ENCODE measurements around the gene CNKSR3. TPM values are rescaled to one million over a fixed set of nuclear protein-coding genes. Genes with fewer than 3 reads are reported as not detected.
"Not testable (repeated sequence)": the region's sequence is repeated elsewhere in the genome, so short reads cannot be mapped to it uniquely, and the experiment has no call there.

The CNKSR3 gene
- polyA plus RNA-seq, result not detected

DNA sequence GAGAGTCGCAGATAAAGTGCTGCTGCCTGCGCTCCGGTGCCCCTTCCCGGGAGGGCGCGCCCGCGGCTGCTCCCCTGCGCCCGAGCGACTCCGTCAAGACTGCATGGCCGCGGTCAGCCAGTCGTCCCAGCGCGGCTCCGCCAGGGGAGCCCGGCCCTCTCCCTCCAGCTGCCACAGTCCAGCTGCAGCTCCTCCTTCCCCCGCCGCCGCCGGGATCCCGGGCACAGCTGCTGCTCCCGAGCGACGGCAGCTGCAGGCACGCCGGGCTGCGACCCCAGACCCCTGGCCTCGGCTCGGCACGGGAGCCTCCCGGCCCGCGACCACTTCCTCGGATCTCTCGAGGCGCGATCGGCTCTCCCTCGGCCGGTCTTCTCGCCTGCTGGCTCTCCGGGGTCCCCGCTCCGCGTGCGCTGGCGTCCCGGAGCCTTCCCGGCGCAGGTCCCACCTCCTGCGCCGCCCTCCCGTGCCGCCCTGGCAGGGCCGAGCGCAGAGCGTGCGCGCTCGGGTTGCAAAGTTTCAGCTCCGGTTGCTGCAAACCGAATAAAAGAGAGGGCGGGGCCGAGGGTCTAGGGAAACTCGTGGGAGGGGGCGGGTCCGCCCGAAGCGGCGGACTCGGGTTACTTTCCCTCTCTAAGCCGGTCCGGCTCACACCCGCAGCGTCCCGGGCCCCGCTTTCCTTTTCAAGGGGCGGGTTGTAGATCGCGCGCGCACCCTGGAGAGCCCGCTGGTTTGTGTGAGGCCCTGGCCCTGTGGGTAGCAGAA is at the start of gene CNKSR3:
Gene CNKSR3 (minus strand): TSS at position 542 of the 762 bp plus-strand sequence. CDS start 571 bp downstream, outside the sequence.
- H3K27ac Mint-ChIP-seq, result no peak within 1 kb of the TSS
- H3K27me3 Mint-ChIP-seq, result peaks cover 46% of the 10 kb centered on the region
- H3K4me3 Mint-ChIP-seq, result peak within 1 kb of the TSS in 3 of 4 donors; percentile 38 to 86 (median 73)
- H3K36me3 Mint-ChIP-seq, result no peaks in the 10 kb centered on the region
- peaks cover 0 to 3% (median 2%) of the 10 kb centered on the region in 3 donors for H3K4me1 Mint-ChIP-seq
- H3K9me3 Mint-ChIP-seq, result no peaks in the 10 kb centered on the region

DNA sequence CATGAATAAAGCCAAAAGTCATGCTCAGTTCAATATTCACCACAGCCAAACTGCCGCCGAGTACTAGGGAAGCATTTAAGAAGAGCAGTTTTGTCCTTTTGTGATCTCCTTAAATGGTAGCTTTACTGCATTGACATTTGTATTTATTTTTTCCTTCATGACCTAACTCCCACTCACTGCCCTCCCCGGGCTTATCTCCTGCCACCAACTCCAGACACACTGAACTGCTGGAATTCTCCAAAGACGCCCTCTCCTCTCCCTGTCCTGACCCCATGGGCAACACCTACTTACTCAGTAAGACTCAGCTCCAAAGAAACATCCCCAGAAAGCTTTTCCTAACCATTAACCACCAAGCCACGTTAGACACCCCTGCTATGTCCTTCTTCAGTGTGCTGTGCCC is 48.5 kb upstream of the CNKSR3 start:
- Mint-ChIP-seq H3K9me3 (no peaks in the 10 kb centered on the region), H3K27me3 (peaks cover 3% of the 10 kb centered on the region), H3K36me3 (no peaks in the 10 kb centered on the region), H3K27ac (no peak overlapping the region), H3K4me1 (no peaks in the 10 kb centered on the region), H3K4me3 (no peak overlapping the region)

DNA sequence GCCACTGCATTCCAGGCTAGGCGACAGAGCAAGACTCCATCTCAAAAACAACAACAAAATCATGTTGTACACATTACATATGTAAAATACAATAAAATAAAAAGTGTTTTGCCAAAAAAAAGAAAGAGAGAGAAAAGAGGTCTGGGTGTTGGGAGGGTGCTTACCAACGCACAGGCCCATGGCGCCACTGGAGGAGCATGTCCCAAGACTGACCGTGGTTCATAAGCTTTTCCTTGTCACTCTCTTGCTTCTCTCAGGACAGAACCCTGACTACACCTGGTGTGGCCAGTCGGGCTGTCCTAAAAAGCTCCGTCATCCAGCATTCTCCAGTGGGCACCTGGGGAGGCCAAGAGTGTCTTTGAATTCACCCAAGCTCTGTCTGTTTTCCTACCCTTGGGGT is 48.0 kb upstream of the CNKSR3 start:
- no peak overlapping the region for H3K4me3 Mint-ChIP-seq
- H3K4me1 Mint-ChIP-seq, result no peaks in the 10 kb centered on the region
- H3K36me3 Mint-ChIP-seq, result no peaks in the 10 kb centered on the region
- no peaks in the 10 kb centered on the region for H3K9me3 Mint-ChIP-seq
- peaks cover 3% of the 10 kb centered on the region for H3K27me3 Mint-ChIP-seq
- no peak overlapping the region for H3K27ac Mint-ChIP-seq

DNA sequence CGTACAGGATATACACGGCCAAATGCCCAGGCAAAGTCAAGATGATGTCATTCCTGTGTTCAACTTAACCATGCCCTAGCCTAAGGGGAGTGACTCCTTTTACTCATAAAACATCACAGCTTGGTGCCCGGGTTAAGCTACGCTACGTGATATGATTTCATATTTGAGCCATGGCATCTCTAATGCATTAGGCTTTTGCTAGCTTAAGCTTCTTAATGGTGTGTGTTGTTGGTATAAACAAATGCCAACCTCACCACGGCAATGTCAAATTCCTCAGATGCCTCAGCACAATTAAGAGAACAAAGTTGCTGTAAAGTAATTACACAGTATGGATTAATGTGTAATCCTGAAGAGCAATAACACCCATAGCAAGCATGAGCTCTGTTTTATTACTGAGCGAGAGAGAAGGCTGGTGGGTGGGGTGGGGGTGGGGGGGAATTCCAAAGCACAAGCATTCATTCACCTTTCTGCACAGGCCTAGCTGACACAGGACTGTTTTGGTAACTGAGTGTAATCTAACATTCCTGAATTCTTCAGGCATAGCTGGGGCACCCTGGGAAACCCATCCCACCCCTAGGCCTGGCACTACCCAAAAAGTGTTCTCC is 44.7 kb upstream of the CNKSR3 start:
- no peak overlapping the region for H3K27ac Mint-ChIP-seq
- H3K9me3 Mint-ChIP-seq, result no peaks in the 10 kb centered on the region
- H3K4me1 Mint-ChIP-seq, result no peaks in the 10 kb centered on the region

DNA sequence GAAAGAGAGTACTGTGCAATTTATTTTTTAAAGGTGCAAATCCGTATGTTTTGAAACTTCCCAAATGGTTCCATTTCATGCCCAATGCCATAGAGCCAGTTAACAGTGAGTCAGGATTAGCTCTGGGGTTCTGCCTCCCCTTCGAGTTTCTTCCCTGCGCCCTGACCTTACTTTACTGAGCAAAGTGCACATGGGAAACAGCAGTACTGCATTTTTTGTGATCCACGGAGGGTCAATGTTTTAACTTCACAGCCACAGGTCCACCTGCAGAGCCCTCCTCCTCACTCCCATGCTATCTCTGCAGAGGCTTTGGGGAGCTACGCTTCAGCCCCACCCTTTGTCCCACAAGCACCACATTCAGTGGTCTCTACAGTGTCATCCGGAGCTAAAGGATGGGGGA is 44.0 kb upstream of the CNKSR3 start:
- H3K27ac Mint-ChIP-seq, result no peak overlapping the region
- no peak overlapping the region for H3K4me3 Mint-ChIP-seq
- no peaks in the 10 kb centered on the region for H3K9me3 Mint-ChIP-seq
- H3K4me1 Mint-ChIP-seq, result peaks cover 0 to 1% (median 0%) of the 10 kb centered on the region in 3 donors
- peaks cover 3% of the 10 kb centered on the region for H3K27me3 Mint-ChIP-seq
- no peaks in the 10 kb centered on the region for H3K36me3 Mint-ChIP-seq

More for the DNA sequence above, 44.7 kb upstream of the CNKSR3 start:
- H3K27me3 Mint-ChIP-seq, result peaks cover 3% of the 10 kb centered on the region
- no peak overlapping the region for H3K4me3 Mint-ChIP-seq
- no peaks in the 10 kb centered on the region for H3K36me3 Mint-ChIP-seq

DNA sequence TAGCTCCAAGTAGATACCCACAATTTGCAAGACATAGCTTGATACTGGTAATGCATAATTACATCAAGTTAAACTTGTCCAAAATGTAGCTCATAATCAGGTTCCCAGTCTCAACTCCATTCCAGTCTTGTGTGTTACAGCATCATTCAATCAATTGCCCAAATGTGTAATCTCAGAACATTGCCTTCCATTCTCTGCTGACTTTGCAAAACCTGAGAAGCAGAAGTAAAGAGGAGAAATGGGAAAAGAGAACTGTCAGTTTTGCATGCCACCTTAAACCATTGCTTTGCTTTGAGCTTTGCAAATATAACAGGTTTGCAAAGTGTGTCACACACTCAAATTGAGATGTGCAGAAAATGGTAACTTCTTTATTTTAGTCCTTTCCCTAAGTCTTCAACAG is 40.3 kb upstream of the CNKSR3 start:
- Mint-ChIP-seq H3K27me3 (no peaks in the 10 kb centered on the region), H3K4me3 (no peak overlapping the region), H3K27ac (peak overlapping the region in 1 of 3 donors; percentile 55), H3K4me1 (peaks cover 0 to 1% (median 0%) of the 10 kb centered on the region in 3 donors), H3K36me3 (no peaks in the 10 kb centered on the region), H3K9me3 (peaks cover 0 to 2% (median 0%) of the 10 kb centered on the region in 3 donors)

DNA sequence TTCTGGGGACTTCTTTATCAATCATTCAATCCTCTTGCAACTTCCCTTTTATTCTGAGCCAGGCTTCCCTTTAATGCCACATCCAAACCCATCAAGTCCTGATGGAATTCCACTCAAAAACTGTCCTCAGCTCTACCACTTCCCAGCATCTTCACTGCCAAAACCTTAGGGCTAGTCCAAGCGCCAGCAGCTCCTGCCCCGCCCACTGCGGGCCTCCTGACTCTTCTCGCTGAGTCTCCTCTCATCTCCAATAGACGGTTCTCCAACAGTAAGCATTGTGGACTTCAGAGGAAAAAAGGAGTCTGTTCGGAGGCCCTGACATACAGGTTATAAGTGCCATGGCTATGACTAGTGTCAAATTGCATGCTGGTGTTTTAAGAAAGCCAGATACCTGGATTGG is 38.7 kb upstream of the CNKSR3 start:
- Mint-ChIP-seq H3K4me1 (peaks cover 0 to 1% (median 0%) of the 10 kb centered on the region in 3 donors), H3K4me3 (no peak overlapping the region), H3K36me3 (peaks cover 2% of the 10 kb centered on the region), H3K27ac (no peak overlapping the region), H3K9me3 (peaks cover 0 to 2% (median 0%) of the 10 kb centered on the region in 3 donors), H3K27me3 (no peaks in the 10 kb centered on the region)

DNA sequence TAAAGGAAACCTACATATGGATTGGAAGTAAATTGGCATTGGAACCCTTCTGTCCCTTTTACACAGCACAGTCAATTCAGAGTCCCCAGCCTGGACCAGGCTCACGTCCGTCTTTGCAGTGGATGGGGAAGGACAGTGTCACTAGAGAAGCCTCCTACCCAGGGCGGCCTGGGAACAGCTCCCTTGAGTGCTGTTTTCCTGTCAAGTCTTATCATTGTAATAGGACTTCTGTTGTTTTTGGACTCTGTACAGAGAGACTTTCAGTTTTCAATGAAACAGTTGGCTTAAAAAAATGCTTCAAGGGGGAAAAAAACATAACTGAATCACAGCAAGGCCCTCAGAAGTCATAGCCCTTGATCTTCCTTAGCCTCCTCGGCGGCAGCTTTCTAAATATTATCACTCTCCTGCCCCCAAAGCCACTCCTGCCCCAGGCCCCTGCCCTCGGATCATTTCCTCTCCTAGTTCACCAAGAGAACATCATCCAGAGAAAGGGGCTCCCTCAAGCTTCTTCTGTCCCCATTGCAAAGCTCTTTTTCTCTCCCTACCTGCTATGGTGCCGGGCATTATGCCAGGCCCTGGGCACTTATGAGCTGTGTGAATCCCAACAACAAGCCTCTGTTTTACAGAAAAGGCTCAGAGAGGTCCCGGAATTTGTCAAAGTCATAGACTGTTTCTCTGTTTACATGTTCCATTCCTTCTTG is 37.8 kb upstream of the CNKSR3 start:
- Mint-ChIP-seq H3K4me1 (peaks cover 0 to 1% (median 0%) of the 10 kb centered on the region in 3 donors), H3K9me3 (peaks cover 0 to 2% (median 0%) of the 10 kb centered on the region in 3 donors), H3K27me3 (no peaks in the 10 kb centered on the region), H3K36me3 (peaks cover 2% of the 10 kb centered on the region), H3K4me3 (no peak overlapping the region), H3K27ac (no peak overlapping the region)

DNA sequence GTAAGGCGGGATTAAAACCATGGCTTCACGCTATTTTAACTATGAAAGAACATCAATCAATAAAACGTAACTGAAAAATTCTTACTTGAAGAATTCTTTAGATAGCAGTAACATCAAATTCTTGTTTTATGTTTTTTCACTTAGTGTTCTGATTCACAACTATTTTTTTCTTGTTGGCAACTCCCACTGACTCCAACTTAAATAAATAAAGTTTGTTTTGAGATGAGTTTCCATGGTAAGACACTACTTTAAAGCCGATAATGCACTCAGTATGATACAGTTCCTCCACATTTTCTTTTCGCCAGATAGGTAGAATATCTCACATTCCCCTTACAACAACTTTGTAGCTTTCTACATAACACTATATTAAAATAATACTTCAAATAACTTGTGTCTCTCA is 33.1 kb upstream of the CNKSR3 start:
- Mint-ChIP-seq H3K4me1 (no peaks in the 10 kb centered on the region), H3K27me3 (no peaks in the 10 kb centered on the region), H3K27ac (no peak overlapping the region), H3K9me3 (peaks cover 0 to 2% (median 0%) of the 10 kb centered on the region in 3 donors), H3K4me3 (no peak overlapping the region), H3K36me3 (peaks cover 2% of the 10 kb centered on the region)

DNA sequence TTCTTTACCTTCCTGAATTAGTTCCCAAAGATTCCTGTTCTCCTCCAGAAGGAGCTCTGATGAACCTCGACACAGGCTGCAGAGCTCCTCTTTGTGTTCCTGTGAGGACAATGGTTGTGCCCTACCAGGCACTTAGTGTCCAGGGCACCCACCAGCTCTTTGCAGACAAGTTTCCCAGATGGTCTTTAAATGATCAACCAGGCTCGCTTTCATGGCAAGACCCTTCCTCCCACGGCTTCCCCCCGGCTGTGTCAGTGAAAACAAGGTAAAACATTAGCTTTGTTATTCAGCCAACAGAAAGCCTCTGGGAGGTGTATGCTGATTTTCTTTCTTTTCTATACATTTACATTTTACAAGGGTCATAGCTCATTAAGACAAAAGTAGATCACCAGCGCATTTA is 32.3 kb upstream of the CNKSR3 start:
- Mint-ChIP-seq H3K36me3 (peaks cover 2% of the 10 kb centered on the region), H3K4me1 (no peaks in the 10 kb centered on the region), H3K27me3 (no peaks in the 10 kb centered on the region), H3K4me3 (no peak overlapping the region), H3K9me3 (no peaks in the 10 kb centered on the region), H3K27ac (no peak overlapping the region)

DNA sequence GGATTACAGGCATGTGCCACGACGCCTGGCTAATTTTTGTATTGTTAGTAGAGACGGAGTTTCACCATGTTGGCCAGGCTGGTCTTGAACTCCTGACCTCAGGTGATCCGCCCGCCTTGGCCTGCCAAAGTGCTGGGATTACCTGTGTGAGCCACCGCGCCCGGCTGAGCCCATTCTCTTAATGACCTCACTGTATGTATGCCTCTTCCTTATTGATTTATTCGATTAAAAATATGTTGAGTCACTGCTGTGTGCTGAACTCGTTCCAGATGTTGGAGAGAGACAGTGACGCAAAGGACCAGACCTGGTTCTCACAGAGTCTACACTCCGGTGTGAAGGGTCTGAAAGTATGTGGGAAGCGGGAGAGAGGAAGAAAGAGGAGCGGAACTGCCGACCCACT is 31.4 kb upstream of the CNKSR3 start:
- H3K27ac Mint-ChIP-seq, H3K4me3 Mint-ChIP-seq, H3K36me3 Mint-ChIP-seq, H3K27me3 Mint-ChIP-seq, H3K9me3 Mint-ChIP-seq, H3K4me1 Mint-ChIP-seq: not testable (repeated sequence)

DNA sequence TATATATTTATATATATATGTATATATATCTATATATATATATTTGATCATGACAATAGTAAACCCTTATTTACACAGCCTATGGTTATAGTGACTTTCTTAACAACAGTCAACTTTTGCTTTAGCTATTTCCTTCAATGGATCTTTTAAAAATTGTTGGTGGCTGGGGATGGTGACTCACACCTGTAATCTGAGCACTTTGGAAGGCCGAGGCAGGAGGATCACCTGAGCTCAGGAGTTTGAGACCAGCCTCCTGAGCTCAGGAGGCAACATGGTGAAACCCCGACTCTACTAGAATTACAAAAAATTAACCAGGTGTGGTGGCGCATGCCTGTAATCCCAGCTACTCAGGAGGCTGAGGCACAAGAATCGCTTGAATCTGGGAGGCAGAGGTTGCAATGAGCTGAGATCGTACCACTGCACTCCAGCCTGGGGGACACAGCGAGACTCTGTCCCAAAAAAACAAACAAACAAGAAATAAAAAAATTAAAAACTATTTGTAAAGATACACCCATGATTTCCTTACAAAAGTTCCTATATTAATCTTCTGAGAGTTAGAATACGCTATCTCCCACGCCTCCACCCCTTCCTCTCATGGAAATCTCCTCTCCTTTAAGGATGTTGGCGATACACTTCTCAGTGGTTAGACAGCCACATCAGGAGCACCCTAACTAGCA is 29.2 kb upstream of the CNKSR3 start:
- peaks cover 1% of the 10 kb centered on the region for H3K27me3 Mint-ChIP-seq

DNA sequence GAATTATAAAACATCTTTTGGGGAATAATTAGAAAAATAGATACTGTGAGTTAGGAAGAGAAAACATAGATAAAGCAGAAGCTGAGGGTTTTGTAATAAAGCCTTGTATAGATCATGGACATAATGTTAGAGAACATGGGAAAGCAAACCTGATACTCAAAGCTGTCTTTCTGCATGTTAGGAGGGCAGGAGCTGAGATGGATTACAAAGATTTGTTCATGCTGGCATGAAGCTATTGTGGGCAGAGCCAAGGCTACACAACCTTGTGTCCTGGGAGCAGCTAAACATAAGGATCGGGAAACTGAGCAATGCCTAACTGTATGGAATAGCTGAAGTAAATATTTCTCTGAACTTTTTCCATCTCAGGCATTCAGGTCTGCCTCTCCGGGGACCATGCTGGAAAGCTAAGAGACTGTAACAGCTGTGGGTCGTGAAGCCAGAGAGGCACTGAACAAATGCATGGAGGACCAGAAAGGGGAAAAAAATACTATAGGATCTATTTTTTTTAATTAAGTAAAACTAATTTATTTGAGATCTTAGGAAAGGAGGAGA is 28.2 kb upstream of the CNKSR3 start:
- peaks cover 1% of the 10 kb centered on the region for H3K27me3 Mint-ChIP-seq
- no peaks in the 10 kb centered on the region for H3K4me1 Mint-ChIP-seq
- no peak overlapping the region for H3K4me3 Mint-ChIP-seq
- H3K27ac Mint-ChIP-seq, result no peak overlapping the region
- no peaks in the 10 kb centered on the region for H3K36me3 Mint-ChIP-seq
- no peaks in the 10 kb centered on the region for H3K9me3 Mint-ChIP-seq

More for the DNA sequence above, 29.2 kb upstream of the CNKSR3 start:
- Mint-ChIP-seq H3K4me1 (no peaks in the 10 kb centered on the region), H3K9me3 (no peaks in the 10 kb centered on the region), H3K4me3 (no peak overlapping the region), H3K27ac (no peak overlapping the region), H3K36me3 (no peaks in the 10 kb centered on the region)

DNA sequence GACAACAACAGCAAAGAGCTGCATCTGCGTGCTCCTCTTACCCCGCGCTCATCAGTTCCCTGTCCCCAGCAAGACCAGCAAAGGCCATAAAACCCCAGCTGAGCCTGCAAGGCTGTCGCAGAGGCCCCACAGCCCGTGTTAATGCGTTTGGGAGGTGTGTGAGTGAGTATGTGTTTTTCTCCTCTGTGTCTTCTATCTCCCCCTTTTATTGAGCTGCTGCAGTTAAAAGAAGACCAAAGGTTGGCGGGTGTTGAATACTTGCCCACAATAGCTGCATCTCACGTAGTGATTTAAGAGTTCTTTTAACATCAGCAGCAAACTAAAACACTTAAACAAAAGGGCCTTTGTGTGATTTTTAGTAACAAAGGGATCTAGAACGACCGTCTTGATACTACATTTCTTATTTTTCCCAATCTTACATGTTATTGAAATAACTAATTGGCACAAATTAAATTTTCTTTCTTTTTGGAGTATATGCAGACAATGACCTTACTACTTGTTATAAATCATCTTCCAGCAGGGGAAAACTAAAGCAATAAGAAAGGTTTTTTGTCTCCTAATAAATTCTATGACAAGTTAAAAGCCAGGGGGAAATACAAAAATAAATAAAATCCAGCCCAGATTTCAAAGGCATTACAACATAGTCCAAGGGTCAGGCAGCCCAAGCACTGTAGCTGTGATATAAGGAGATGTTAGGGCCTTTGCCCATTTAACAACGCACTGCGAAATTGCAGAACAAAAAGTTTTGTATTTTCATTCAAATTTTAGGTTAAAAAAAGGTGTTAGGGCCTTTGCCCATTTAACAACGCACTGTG is 27.2 kb upstream of the CNKSR3 start:
- no peaks in the 10 kb centered on the region for H3K4me1 Mint-ChIP-seq

More for the DNA sequence above, 27.2 kb upstream of the CNKSR3 start:
- Mint-ChIP-seq H3K27me3 (peaks cover 1% of the 10 kb centered on the region), H3K36me3 (no peaks in the 10 kb centered on the region), H3K27ac (no peak overlapping the region), H3K9me3 (no peaks in the 10 kb centered on the region), H3K4me3 (no peak overlapping the region)

Measured in IgD-negative memory B cell (primary cell).